ENCODE results near the gene TLE1. TPM values are rescaled to one million over a fixed set of nuclear protein-coding genes. Genes with fewer than 3 reads are reported as not detected.

TLE1 gene
- total and polyA plus RNA-seq, 2 donors (not counting 1 experiment from before 2014, with no cell fraction given): 33.5 to 80.3 TPM

DNA sequence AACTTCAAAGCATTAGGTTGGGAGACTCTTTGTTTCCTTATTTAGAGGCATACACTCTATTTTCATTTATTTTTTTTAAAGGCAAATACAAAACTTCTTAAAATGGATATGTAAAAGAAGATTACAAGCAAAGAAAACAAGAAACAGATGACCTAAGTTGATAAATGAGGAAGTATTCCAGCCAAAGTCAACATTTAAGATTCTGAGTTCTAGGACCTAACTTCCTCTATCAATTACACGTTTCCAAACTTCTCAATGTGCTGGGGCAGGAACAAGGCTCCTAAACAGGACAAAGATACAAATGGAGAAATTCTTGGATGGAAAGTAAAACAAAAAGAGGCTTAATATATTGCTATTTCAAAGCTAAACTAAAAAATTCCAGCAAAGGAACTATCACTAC is 89.5 kb downstream of the TLE1 start:
- TF ChIP-seq, protein P1, sequence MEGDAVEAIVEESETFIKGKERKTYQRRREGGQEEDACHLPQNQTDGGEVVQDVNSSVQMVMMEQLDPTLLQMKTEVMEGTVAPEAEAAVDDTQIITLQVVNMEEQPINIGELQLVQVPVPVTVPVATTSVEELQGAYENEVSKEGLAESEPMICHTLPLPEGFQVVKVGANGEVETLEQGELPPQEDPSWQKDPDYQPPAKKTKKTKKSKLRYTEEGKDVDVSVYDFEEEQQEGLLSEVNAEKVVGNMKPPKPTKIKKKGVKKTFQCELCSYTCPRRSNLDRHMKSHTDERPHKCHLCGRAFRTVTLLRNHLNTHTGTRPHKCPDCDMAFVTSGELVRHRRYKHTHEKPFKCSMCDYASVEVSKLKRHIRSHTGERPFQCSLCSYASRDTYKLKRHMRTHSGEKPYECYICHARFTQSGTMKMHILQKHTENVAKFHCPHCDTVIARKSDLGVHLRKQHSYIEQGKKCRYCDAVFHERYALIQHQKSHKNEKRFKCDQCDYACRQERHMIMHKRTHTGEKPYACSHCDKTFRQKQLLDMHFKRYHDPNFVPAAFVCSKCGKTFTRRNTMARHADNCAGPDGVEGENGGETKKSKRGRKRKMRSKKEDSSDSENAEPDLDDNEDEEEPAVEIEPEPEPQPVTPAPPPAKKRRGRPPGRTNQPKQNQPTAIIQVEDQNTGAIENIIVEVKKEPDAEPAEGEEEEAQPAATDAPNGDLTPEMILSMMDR (IDR thresholded peaks at IDR 0.05): no peak
- H2AFZ ChIP-seq (ENCODE audit: insufficient read depth, low read depth, low read length, poor library complexity, severe bottlenecking): no peak overlapping the region
- peaks cover 45 to 46% of the 10 kb centered on the region in 2 donors for H3K4me1 ChIP-seq (ENCODE audit: control insufficient read depth in 2 of 2, insufficient read depth in 2 of 2, low read length in 2 of 2)
- POLR2A ChIA-PET: no interaction called here
- H3K27ac ChIP-seq (ENCODE audit: low read length in 2 of 2): no peak overlapping the region
- Mint-ChIP-seq H3K4me3 (no peak overlapping the region), H3K9me3 (ENCODE audit: insufficient read depth) (no peaks in the 10 kb centered on the region), H3K27ac (peak overlapping the region; percentile 51), H3K4me1 (peaks cover 61% of the 10 kb centered on the region), H3K27me3 (no peaks in the 10 kb centered on the region)
- CTCF ChIA-PET: interaction anchor here (0.7 kb wide), 1 partner anchor 49 kb away, joined by 5 read pairs; no protein-coding TSS in a partner anchor
- no peaks in the 10 kb centered on the region for H3K9me3 ChIP-seq (ENCODE audit: control extremely low read depth in 1 of 3, control insufficient read depth in 2 of 3, insufficient read depth in 1 of 3, low read length in 2 of 3)
- WGBS (ENCODE audit: insufficient coverage): no CpG with 5 or more reads among the region's 1 CpG
- H3K79me2 ChIP-seq (ENCODE audit: control insufficient read depth, insufficient read depth, low read length): no peaks in the 10 kb centered on the region
- no peak overlapping the region for H3K4me2 ChIP-seq (replicated peaks; ENCODE audit: low read depth, low read length, poor library complexity, severe bottlenecking)
- H3K4me3 ChIP-seq (ENCODE audit: control extremely low read depth in 1 of 5, extremely low read depth in 1 of 5, insufficient read depth in 1 of 5, low read depth in 2 of 5, low read length in 4 of 5): no peak overlapping the region
- H4K20me1 ChIP-seq (ENCODE audit: control insufficient read depth, insufficient read depth, low read length, poor library complexity, severe bottlenecking): peaks cover 7% of the 10 kb centered on the region
- H3K27me3 ChIP-seq (replicated peaks in 1 of 4; ENCODE audit: control extremely low read depth in 1 of 4, control insufficient read depth in 3 of 4, insufficient read depth in 4 of 4, low read length in 3 of 4): no peaks in the 10 kb centered on the region
- no peak overlapping the region for H3K9ac ChIP-seq (ENCODE audit: low read length)
- peaks cover 0 to 29% of the 10 kb centered on the region in 2 experiments for H3K36me3 ChIP-seq (replicated peaks in 1 of 2; ENCODE audit: control extremely low read depth in 1 of 2, control insufficient read depth in 1 of 2, extremely low read depth in 1 of 2, insufficient read depth in 2 of 2, low read length in 1 of 2)
- DNase-seq (peak; percentile 18), ATAC-seq (ENCODE audit: low read depth) (no peak)
- intact Hi-C loops (cut with micrococcal nuclease): loop anchor here (10.0 kb wide), 1 partner anchor 55 kb away; no protein-coding TSS in a partner anchor

GRCh38 chr9:81598811-81599210 is 90.5 kb downstream of the TLE1 start:
- DNase-seq (peak; percentile 45), ATAC-seq (ENCODE audit: low read depth) (no peak)
- ChIA-PET CTCF (interaction anchor here (0.5 kb wide), 1 partner anchor 16 kb away, joined by 3 read pairs; no protein-coding TSS in a partner anchor), POLR2A (no interaction called here)
- intact Hi-C loops (cut with micrococcal nuclease): loop anchor here (10.0 kb wide), 1 partner anchor 56 kb away; no protein-coding TSS in a partner anchor
- no peak overlapping the region for H3K4me2 ChIP-seq (replicated peaks; ENCODE audit: low read depth, low read length, poor library complexity, severe bottlenecking)
- H3K4me3 Mint-ChIP-seq: no peak overlapping the region
- peaks cover 0 to 19% of the 10 kb centered on the region in 2 experiments for H3K36me3 ChIP-seq (replicated peaks in 1 of 2; ENCODE audit: control extremely low read depth in 1 of 2, control insufficient read depth in 1 of 2, extremely low read depth in 1 of 2, insufficient read depth in 2 of 2, low read length in 1 of 2)
- H3K4me3 ChIP-seq (ENCODE audit: control extremely low read depth in 1 of 5, extremely low read depth in 1 of 5, insufficient read depth in 1 of 5, low read depth in 2 of 5, low read length in 4 of 5): no peak overlapping the region
- H4K20me1 ChIP-seq (ENCODE audit: control insufficient read depth, insufficient read depth, low read length, poor library complexity, severe bottlenecking): peaks cover 7% of the 10 kb centered on the region
- no peak overlapping the region for H2AFZ ChIP-seq (ENCODE audit: insufficient read depth, low read depth, low read length, poor library complexity, severe bottlenecking)
- no peak for TF ChIP-seq EZH2 (IDR thresholded peaks at IDR 0.05; ENCODE audit: borderline replicate concordance, insufficient read depth, low read depth, low read length, poor library complexity, severe bottlenecking)
- TF ChIP-seq, protein P1 (IDR thresholded peaks at IDR 0.05): no peak
- H3K27me3 ChIP-seq (replicated peaks in 1 of 4; ENCODE audit: control extremely low read depth in 1 of 4, control insufficient read depth in 3 of 4, insufficient read depth in 4 of 4, low read length in 3 of 4): no peaks in the 10 kb centered on the region
- no peak overlapping the region for H3K9ac ChIP-seq (ENCODE audit: low read length)
- no peaks in the 10 kb centered on the region for H3K27me3 Mint-ChIP-seq
- peaks cover 2% of the 10 kb centered on the region for H3K9me3 Mint-ChIP-seq (ENCODE audit: insufficient read depth)
- H3K4me1 Mint-ChIP-seq: peaks cover 71% of the 10 kb centered on the region
- H3K27ac Mint-ChIP-seq: no peak overlapping the region
- H3K79me2 ChIP-seq (ENCODE audit: control insufficient read depth, insufficient read depth, low read length): no peaks in the 10 kb centered on the region
- no peak overlapping the region for H3K27ac ChIP-seq (ENCODE audit: low read length in 2 of 2)
- H3K9me3 ChIP-seq (ENCODE audit: control extremely low read depth in 1 of 3, control insufficient read depth in 2 of 3, insufficient read depth in 1 of 3, low read length in 2 of 3): no peaks in the 10 kb centered on the region
- WGBS (ENCODE audit: insufficient coverage): no CpG with 5 or more reads among the region's 1 CpG
- peaks cover 53 to 56% of the 10 kb centered on the region in 2 donors for H3K4me1 ChIP-seq (ENCODE audit: control insufficient read depth in 2 of 2, insufficient read depth in 2 of 2, low read length in 2 of 2)
